H1 (cell line): ENCODE results near the gene ITGB7. TPM values are rescaled to one million over a fixed set of nuclear protein-coding genes. Genes with fewer than 3 reads are reported as not detected.

Experiments
- CTCF ChIA-PET: fragments of 300-600 bp; sonication (Branson Sonifier 250); formaldehyde crosslinking; loops from one replicate; lab custom pipeline; 2021; ENCODE audit not compliant: partially characterized antibody; lab: Charles Lee
- POLR2A ChIA-PET: fragments of 300-600 bp; sonication (Branson Sonifier 250); formaldehyde crosslinking; loops from one replicate; lab custom pipeline; 2021; ENCODE audit warnings: inconsistent platforms; ENCODE audit not compliant: partially characterized antibody; lab: Charles Lee
- DNase-seq, 2 experiments: peaks; one replicate each; pipeline versions ENCODE4 v3.0.0 to v3.0.0-alpha.2; 2010 to 2022; ENCODE audit warnings: low spot score in 2 of 2, low read depth in 1 of 2, mixed read lengths in 1 of 2
- FAIRE-seq: peaks from 2 replicates; lab custom pipeline; 2011; peaks lifted over from hg19 to GRCh38; lab: Jason Lieb, UNC
- H2AFZ ChIP-seq: 2 replicates; pipeline ENCODE4 v1.8.1; 2012; ENCODE audit warnings: low read length, inconsistent platforms
- H2AK5ac ChIP-seq: 2 replicates; pipeline ENCODE4 v1.6.1; 2013; ENCODE audit warnings: low read depth, low read length
- H2BK120ac ChIP-seq: replicated peaks from 2 replicates; pipeline ENCODE3; 2013; ENCODE audit warnings: low read depth, low read length, inconsistent platforms
- H2BK12ac ChIP-seq: 2 replicates; pipeline ENCODE4 v1.6.1; 2013; ENCODE audit warnings: low read depth, low read length
- H2BK15ac ChIP-seq: 2 replicates; pipeline ENCODE4 v1.6.1; 2013; ENCODE audit warnings: low read length
- H2BK20ac ChIP-seq: 2 replicates; pipeline ENCODE4 v1.6.1; 2013; ENCODE audit warnings: low read length
- H2BK5ac ChIP-seq: 2 replicates; pipeline ENCODE4 v1.6.1; 2013; ENCODE audit warnings: low read depth, low read length
- H3K14ac ChIP-seq: 2 replicates; pipeline ENCODE4 v1.6.1; 2013; ENCODE audit warnings: inconsistent platforms; ENCODE audit not compliant: insufficient read length
- H3K18ac ChIP-seq: 2 replicates; pipeline ENCODE4 v1.6.1; 2013; ENCODE audit warnings: low read length; ENCODE audit errors: extremely low read depth
- H3K23ac ChIP-seq: 2 replicates; pipeline ENCODE4 v1.6.1; 2013; ENCODE audit warnings: inconsistent platforms; ENCODE audit not compliant: insufficient read length
- H3K23me2 ChIP-seq: 2 replicates; pipeline ENCODE4 v1.6.1; 2013; ENCODE audit warnings: low read depth, low read length
- H3K27ac ChIP-seq: 2 replicates; pipeline ENCODE4 v1.6.1; 2011; ENCODE audit warnings: low read depth, low read length, inconsistent platforms
- H3K27me3 ChIP-seq, 4 experiments: replicated peaks in 1 of 4; 1 replicate in 1 of 4; 2 replicates in 3 of 4; pipeline versions ENCODE4 v1.6.1 to v1.8.1; 2011 to 2013; ENCODE audit warnings: low read length in 3 of 4, mild to moderate bottlenecking in 3 of 4, inconsistent platforms in 2 of 4, mixed read lengths in 2 of 4, moderate library complexity in 1 of 4; ENCODE audit not compliant: control insufficient read depth in 3 of 4, insufficient read depth in 3 of 4; ENCODE audit errors: extremely low read depth in 1 of 4
- H3K36me3 ChIP-seq, 4 experiments: 2 replicates each; pipeline versions ENCODE4 v1.6.1 to v1.8.1; 2011 to 2013; ENCODE audit warnings: mild to moderate bottlenecking in 4 of 4, low read length in 3 of 4, moderate library complexity in 2 of 4, control low read depth in 1 of 4, inconsistent platforms in 1 of 4; ENCODE audit not compliant: insufficient read depth in 4 of 4, control insufficient read depth in 2 of 4
- H3K4ac ChIP-seq: replicated peaks from 2 replicates; pipeline ENCODE3; 2013; ENCODE audit warnings: low read length, low read depth, mixed read lengths, inconsistent platforms; ENCODE audit not compliant: insufficient read length
- H3K4me1 ChIP-seq, 4 experiments: replicated peaks in 1 of 4; 1 replicate in 1 of 4; 2 replicates in 3 of 4; pipeline versions ENCODE4 v1.6.1 to v1.8.1; 2011 to 2013; ENCODE audit warnings: low read length in 3 of 4, inconsistent platforms in 2 of 4, mixed read lengths in 1 of 4; ENCODE audit not compliant: insufficient read depth in 4 of 4, control insufficient read depth in 3 of 4
- H3K4me2 ChIP-seq, 2 experiments: 2 replicates each; pipeline versions ENCODE4 v1.6.1 to v1.8.1; 2011 to 2013; ENCODE audit warnings: low read depth in 2 of 2, low read length in 2 of 2, control low read depth in 1 of 2, inconsistent platforms in 1 of 2, mild to moderate bottlenecking in 1 of 2; ENCODE audit not compliant: insufficient read depth in 1 of 2
- H3K4me3 ChIP-seq, 4 experiments: fragments of 200-600, 300-600 bp in 1 of 4; sonication (generic), shearing (Covaris generic), sonication (Bioruptor Twin) in 1 of 4; 2 replicates each; pipeline versions ENCODE4 v1.5.1 to v1.8.1; 2011 to 2016; ENCODE audit warnings: low read length in 4 of 4, low read depth in 3 of 4, control low read depth in 2 of 4, inconsistent platforms in 2 of 4, mild to moderate bottlenecking in 2 of 4, mixed read lengths in 1 of 4, moderate library complexity in 1 of 4; ENCODE audit not compliant: insufficient read depth in 2 of 4; ENCODE audit errors: extremely low read depth in 1 of 4
- H3K56ac ChIP-seq: replicated peaks from 2 replicates; pipeline ENCODE3; 2013; ENCODE audit warnings: low read depth, mild to moderate bottlenecking, mixed read lengths, low read length, inconsistent platforms; ENCODE audit not compliant: insufficient read length
- H3K79me1 ChIP-seq: 2 replicates; pipeline ENCODE4 v1.6.1; 2013; ENCODE audit warnings: low read depth, low read length, control low read depth
- H3K79me2 ChIP-seq, 2 experiments: 2 replicates each; pipeline versions ENCODE4 v1.6.1 to v1.8.1; 2012 to 2013; ENCODE audit warnings: low read length in 2 of 2, mild to moderate bottlenecking in 2 of 2, inconsistent platforms in 1 of 2; ENCODE audit not compliant: insufficient read depth in 2 of 2, control insufficient read depth in 1 of 2
- H3K9ac ChIP-seq, 4 experiments: replicated peaks in 1 of 4; 1 replicate in 1 of 4; 2 replicates in 3 of 4; pipeline versions ENCODE4 v1.6.1 to v1.8.1; 2011 to 2013; ENCODE audit warnings: low read depth in 3 of 4, low read length in 3 of 4, control low read depth in 2 of 4, mild to moderate bottlenecking in 2 of 4, moderate library complexity in 2 of 4, inconsistent platforms in 1 of 4; ENCODE audit errors: extremely low read depth in 1 of 4
- H3K9me3 ChIP-seq, 2 experiments: 2 replicates each; pipeline versions ENCODE4 v1.6.1 to v1.8.1; 2012 to 2013; ENCODE audit warnings: mild to moderate bottlenecking in 2 of 2, moderate library complexity in 2 of 2, control low read depth in 1 of 2, inconsistent platforms in 1 of 2, low read depth in 1 of 2, low read length in 1 of 2, mixed read lengths in 1 of 2; ENCODE audit not compliant: insufficient read depth in 2 of 2
- H4K20me1 ChIP-seq, 2 experiments: replicated peaks in 1 of 2; 2 replicates each; pipeline versions ENCODE3 to v1.8.1; 2011 to 2013; ENCODE audit warnings: inconsistent platforms in 2 of 2, low read length in 2 of 2, mild to moderate bottlenecking in 1 of 2; ENCODE audit not compliant: insufficient read depth in 2 of 2, control insufficient read depth in 1 of 2
- H4K5ac ChIP-seq: 2 replicates; pipeline ENCODE4 v1.6.1; 2013; ENCODE audit warnings: low read length, low read depth, mixed read lengths, inconsistent platforms; ENCODE audit not compliant: insufficient read length
- H4K8ac ChIP-seq: 2 replicates; pipeline ENCODE4 v1.8.0; 2013; ENCODE audit warnings: mild to moderate bottlenecking, moderate library complexity, low read length, inconsistent platforms; ENCODE audit not compliant: insufficient read depth; ENCODE audit errors: extremely low read depth
- H4K91ac ChIP-seq: replicated peaks from 2 replicates; pipeline ENCODE3; 2013; ENCODE audit warnings: low read length, mixed read lengths, inconsistent platforms; ENCODE audit not compliant: insufficient read length
- EP300 ChIP-seq, 2 experiments: IDR thresholded peaks; 1 replicate in 1 of 2; 2 replicates in 1 of 2; pipeline ENCODE4 v1.6.1; 2011 to 2012; ENCODE audit warnings: low read depth in 2 of 2, low read length in 2 of 2, mild to moderate bottlenecking in 2 of 2, borderline replicate concordance in 1 of 2, inconsistent platforms in 1 of 2, moderate library complexity in 1 of 2
- KDM4A ChIP-seq: IDR thresholded peaks from one replicate; pipeline ENCODE4 v1.7.1; 2012; ENCODE audit warnings: low read depth, mild to moderate bottlenecking, moderate library complexity, low read length, inconsistent platforms; ENCODE audit not compliant: severe bottlenecking
- SUZ12 ChIP-seq: fragments of 200-600 bp; sonication (generic); IDR thresholded peaks from 2 replicates; pipeline ENCODE4 v1.6.1; 2012; ENCODE audit warnings: mild to moderate bottlenecking, inconsistent platforms, low read length, moderate library complexity, mixed read lengths
- TAF1 ChIP-seq: IDR thresholded peaks from 2 replicates; pipeline ENCODE4 v1.6.1; 2011; ENCODE audit warnings: mild to moderate bottlenecking, low read depth, low read length
- WGBS, 2 experiments: shearing (Covaris generic) in 1 of 2; methylation state at CpG; one replicate each; pipeline versions ENCODE4 v1.1.6 to v1.1.7; 2013 to 2015; ENCODE audit warnings: low lambda C conversion rate in 2 of 2, mixed read lengths in 2 of 2, inconsistent platforms in 1 of 2, low coverage in 1 of 2, missing lambda C conversion rate in 1 of 2; ENCODE audit not compliant: insufficient replicate concordance in 2 of 2, insufficient coverage in 1 of 2, insufficient read length in 1 of 2; ENCODE audit errors: extremely low coverage in 1 of 2, missing lambda C conversion rate in 1 of 2; 5-methylcytosine and 5-hydroxymethylcytosine counted together
- polyA plus RNA-seq, 7 experiments: library from polyadenylated mRNA; depleted of rRNA in 3 of 7; stranded (reverse) in 5 of 7; unstranded in 2 of 7; fragments of >200 nt in 5 of 7; fragments of 200-250 nt in 2 of 7; gene quantifications; 1 replicate in 5 of 7; 2 replicates in 1 of 7; 4 replicates in 1 of 7; pipeline versions ENCODE4 v1.2.1 to v1.2.3, GENCODE V29; 2011 to 2013; ENCODE audit warnings: missing spikeins in 2 of 7, mixed read lengths in 2 of 7
- total RNA-seq: library from RNA; stranded (reverse); fragmentation: NEBNext Ultra II Directional; extraction: Animal tissue kit (Norgen Biotek cat#: 25700); gene quantifications from 2 replicates; pipeline ENCODE4 v1.2.1, GENCODE V29; 2021
- TF ChIP-seq, protein P1 (sequence below): IDR thresholded peaks from 2 replicates; pipeline ENCODE4 v1.6.1; 2011; ENCODE audit warnings: low read depth, mild to moderate bottlenecking, low read length; ENCODE audit not compliant: insufficient read depth

Gene ITGB7
- total and polyA plus RNA-seq, 2 of the 8 experiments (the other 6 are each of a cell fraction or from before 2014, with no cell fraction given), result 0.35 to 0.54 TPM

DNA sequence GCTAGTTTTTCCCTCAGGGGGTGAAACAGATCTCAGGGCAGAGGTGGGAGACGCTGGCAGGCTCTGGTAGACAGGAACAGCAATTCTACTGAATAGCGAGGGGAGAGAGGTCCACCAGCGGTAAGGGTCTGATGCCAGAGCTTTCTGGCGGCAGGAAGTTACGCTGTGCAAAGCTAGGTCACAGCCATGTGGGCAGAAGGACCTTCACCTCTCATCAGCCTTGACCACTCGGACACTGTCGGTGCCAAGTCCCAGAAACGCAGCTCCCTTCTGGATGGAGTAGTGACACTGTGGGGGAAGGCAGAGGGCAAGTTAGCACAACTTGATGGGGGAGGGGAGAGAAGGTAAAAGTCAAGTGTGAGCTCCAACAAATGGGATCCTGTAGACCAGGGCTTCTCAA is 36.8 kb downstream of the ITGB7 start:
- no peak overlapping the region for H3K4ac ChIP-seq
- no peak overlapping the region for H2BK15ac ChIP-seq
- no peaks in the 10 kb centered on the region for H3K36me3 ChIP-seq
- no peak overlapping the region for H3K27ac ChIP-seq
- no peak overlapping the region for H3K56ac ChIP-seq
- peaks cover 1 to 8% of the 10 kb centered on the region in 2 experiments for H4K20me1 ChIP-seq
- H2BK5ac ChIP-seq, result no peak overlapping the region
- FAIRE-seq (no peak), DNase-seq (no peak)
- no peak overlapping the region for H2BK12ac ChIP-seq
- H3K23me2 ChIP-seq, result no peaks in the 10 kb centered on the region
- ChIA-PET CTCF (interaction anchor here (0.5 to 6.2 kb wide), 9 partner anchors 10 to 149 kb away, joined by 3 to 80 read pairs (median 4); partner anchors contain the start of gene ESPL1), POLR2A (interaction anchor here (0.7 to 2.5 kb wide), 2 partner anchors 11 kb away, joined by 3 to 8 read pairs; partner anchors contain the start of genes CSAD and ZNF740)
- H3K18ac ChIP-seq, result no peak overlapping the region
- H2BK120ac ChIP-seq, result no peak overlapping the region
- H3K79me2 ChIP-seq, result no peaks in the 10 kb centered on the region
- WGBS, 2 experiments, result 93% methylated on average over 8 of the region's 8 CpGs; no CpG with 5 or more reads in 1 of the 2 experiments
- no peak overlapping the region for H3K23ac ChIP-seq
- H4K8ac ChIP-seq, result no peak overlapping the region; the same call in 1 of the 2 replicates
- H4K5ac ChIP-seq, result no peak overlapping the region
- H3K4me3 ChIP-seq, result no peak overlapping the region
- H3K4me1 ChIP-seq, result peaks cover 0 to 5% (median 3%) of the 10 kb centered on the region in 4 experiments; a peak in 3 of 7 replicates
- peaks cover 7 to 38% (median 35%) of the 10 kb centered on the region in 4 experiments for H3K27me3 ChIP-seq
- no peak overlapping the region for H3K14ac ChIP-seq
- no peaks in the 10 kb centered on the region for H3K9me3 ChIP-seq
- no peaks in the 10 kb centered on the region for H3K79me1 ChIP-seq
- no peak overlapping the region for H2AFZ ChIP-seq
- no peak overlapping the region for H3K9ac ChIP-seq
- no peak overlapping the region for H4K91ac ChIP-seq
- TF ChIP-seq TAF1 (no peak), EP300 (IDR thresholded peaks at IDR 0.05; ENCODE audit: borderline replicate concordance in 1 of 2, low read depth in 2 of 2, low read length in 2 of 2) (no peak), KDM4A (no peak), SUZ12 (no peak)
- TF ChIP-seq, protein P1, sequence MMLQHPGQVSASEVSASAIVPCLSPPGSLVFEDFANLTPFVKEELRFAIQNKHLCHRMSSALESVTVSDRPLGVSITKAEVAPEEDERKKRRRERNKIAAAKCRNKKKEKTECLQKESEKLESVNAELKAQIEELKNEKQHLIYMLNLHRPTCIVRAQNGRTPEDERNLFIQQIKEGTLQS, result no peak
- H3K4me2 ChIP-seq, result no peak overlapping the region
- no peak overlapping the region for H2BK20ac ChIP-seq
- H2AK5ac ChIP-seq, result no peak overlapping the region
